Keratinocyte (primary cell): ENCODE results near the gene TAF1B. TPM values are rescaled to one million over a fixed set of nuclear protein-coding genes. Genes with fewer than 3 reads are reported as not detected.

ENCODE experiments used
- DNase-seq: peaks from one replicate; pipeline ENCODE4 v3.0.0-alpha.2; 2011; ENCODE audit warnings: low read depth, missing footprints, low spot score
- FAIRE-seq: peaks from 2 replicates; lab custom pipeline; 2011; peaks lifted over from hg19 to GRCh38; lab: Jason Lieb, UNC
- H2AFZ ChIP-seq: 2 replicates; pipeline ENCODE4 v1.6.0; 2012; ENCODE audit warnings: low read length, control low read depth, inconsistent platforms; ENCODE audit not compliant: control insufficient read depth
- H3K27ac ChIP-seq: 2 replicates; pipeline ENCODE4 v1.5.1; 2011; ENCODE audit warnings: low read length; ENCODE audit not compliant: control insufficient read depth, insufficient read depth
- H3K27me3 ChIP-seq: 3 replicates; pipeline ENCODE4 v1.6.0; 2011; ENCODE audit warnings: low read length; ENCODE audit not compliant: control insufficient read depth, insufficient read depth; ENCODE audit errors: extremely low read depth
- H3K36me3 ChIP-seq, 2 experiments: 2 replicates in 1 of 2; 3 replicates in 1 of 2; pipeline ENCODE4 v1.5.1; 2011; ENCODE audit warnings: low read length in 2 of 2, mild to moderate bottlenecking in 1 of 2; ENCODE audit not compliant: control insufficient read depth in 2 of 2, insufficient read depth in 2 of 2; ENCODE audit errors: extremely low read depth in 1 of 2
- H3K4me1 ChIP-seq: 3 replicates; pipeline ENCODE4 v1.5.1; 2011; ENCODE audit warnings: low read length; ENCODE audit not compliant: control insufficient read depth, insufficient read depth; ENCODE audit errors: extremely low read depth
- H3K4me2 ChIP-seq: 3 replicates; pipeline ENCODE4 v1.6.0; 2011; ENCODE audit warnings: low read depth, low read length; ENCODE audit not compliant: control insufficient read depth, insufficient read depth; ENCODE audit errors: extremely low read depth
- H3K4me3 ChIP-seq, 3 experiments: fragments of 200-600 bp in 1 of 3; sonication (generic) in 1 of 3; 2 replicates in 2 of 3; 3 replicates in 1 of 3; pipeline ENCODE4 v1.5.1; 2011 to 2016; ENCODE audit warnings: low read length in 3 of 3, mild to moderate bottlenecking in 3 of 3, control low read depth in 2 of 3, inconsistent platforms in 1 of 3, low read depth in 1 of 3, mixed read lengths in 1 of 3, mixed run types in 1 of 3, moderate library complexity in 1 of 3; ENCODE audit not compliant: control insufficient read depth in 2 of 3, insufficient read depth in 2 of 3; ENCODE audit errors: extremely low read depth in 1 of 3
- H3K79me2 ChIP-seq: 2 replicates; pipeline ENCODE4 v1.6.0; 2012; ENCODE audit warnings: low read length; ENCODE audit not compliant: control insufficient read depth, insufficient read depth
- H3K9ac ChIP-seq: 3 replicates; pipeline ENCODE4 v1.6.0; 2011; ENCODE audit warnings: low read length; ENCODE audit not compliant: control insufficient read depth, insufficient read depth; ENCODE audit errors: extremely low read depth
- H3K9me1 ChIP-seq: 3 replicates; pipeline ENCODE4 v1.6.0; 2011; ENCODE audit warnings: low read length; ENCODE audit not compliant: control insufficient read depth, insufficient read depth; ENCODE audit errors: extremely low read depth
- H3K9me3 ChIP-seq: 2 replicates; pipeline ENCODE4 v1.5.1; 2012; ENCODE audit warnings: low read depth, low read length; ENCODE audit not compliant: control insufficient read depth
- H4K20me1 ChIP-seq: 3 replicates; pipeline ENCODE4 v1.6.0; 2011; ENCODE audit warnings: low read length; ENCODE audit not compliant: control insufficient read depth, insufficient read depth; ENCODE audit errors: extremely low read depth
- EZH2 ChIP-seq: IDR thresholded peaks from one replicate; pipeline ENCODE4 v1.6.1; 2012; ENCODE audit warnings: inconsistent platforms, mild to moderate bottlenecking, low read length, moderate library complexity
- dilution Hi-C: fragments of 300-500 bp; cut with MboI; formaldehyde crosslinking; loops from one replicate; pipeline ENCODE4 v1.7.0; 2020; ENCODE audit warnings: low sequenced_read_pairs; ENCODE audit not compliant: extremely low pct_ligation_motif_present
- polyA plus RNA-seq, 5 experiments: library from polyadenylated mRNA; depleted of rRNA in 3 of 5; stranded (reverse) in 3 of 5; stranded (forward) in 1 of 5; unstranded in 1 of 5; fragments of >200 nt; gene quantifications; 1 replicate in 1 of 5; 2 replicates in 3 of 5; 3 replicates in 1 of 5; pipeline versions ENCODE4 v1.2.1 to v1.2.3, GENCODE V29; 2011 to 2012; ENCODE audit warnings: missing spikeins in 2 of 5, low read depth in 1 of 5, low replicate concordance in 1 of 5
- TF ChIP-seq, protein P1 (sequence below), 3 experiments: IDR thresholded peaks in 1 of 3; conservative IDR thresholded peaks in 1 of 3; optimal IDR thresholded peaks in 1 of 3; 2 replicates in 2 of 3; 3 replicates in 1 of 3; pipeline versions ENCODE3 to v1.5.1; 2011; ENCODE audit warnings: low read length in 3 of 3, mild to moderate bottlenecking in 3 of 3, moderate library complexity in 2 of 3, control low read depth in 1 of 3, inconsistent platforms in 1 of 3; ENCODE audit not compliant: insufficient read depth in 2 of 3; ENCODE audit errors: extremely low read depth in 1 of 3

TAF1B gene
- polyA plus RNA-seq, 1 donor (not counting 4 experiments of a cell fraction or from before 2014, with no cell fraction given) = 16.5 TPM

DNA sequence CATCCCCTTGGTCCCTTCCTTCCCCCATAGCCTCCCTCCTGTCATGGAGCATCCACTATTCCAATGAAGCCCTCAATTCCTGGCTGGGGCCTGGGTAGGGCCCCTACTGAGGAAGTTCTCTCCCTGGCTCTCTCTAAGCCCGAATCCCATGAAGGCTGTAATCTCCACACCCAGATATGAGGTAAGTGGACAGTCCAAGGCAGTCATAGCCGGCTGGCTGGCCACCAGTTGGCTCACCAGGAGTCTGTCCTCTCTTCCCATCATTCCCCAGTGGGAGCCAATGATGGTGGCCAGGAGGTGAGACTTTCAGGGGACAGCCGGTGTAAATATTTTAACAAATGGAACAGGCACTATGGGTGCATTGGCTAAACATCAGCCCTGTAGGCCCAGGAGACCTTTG is 6.8 kb upstream of the TAF1B start:
- TF ChIP-seq, protein P1, sequence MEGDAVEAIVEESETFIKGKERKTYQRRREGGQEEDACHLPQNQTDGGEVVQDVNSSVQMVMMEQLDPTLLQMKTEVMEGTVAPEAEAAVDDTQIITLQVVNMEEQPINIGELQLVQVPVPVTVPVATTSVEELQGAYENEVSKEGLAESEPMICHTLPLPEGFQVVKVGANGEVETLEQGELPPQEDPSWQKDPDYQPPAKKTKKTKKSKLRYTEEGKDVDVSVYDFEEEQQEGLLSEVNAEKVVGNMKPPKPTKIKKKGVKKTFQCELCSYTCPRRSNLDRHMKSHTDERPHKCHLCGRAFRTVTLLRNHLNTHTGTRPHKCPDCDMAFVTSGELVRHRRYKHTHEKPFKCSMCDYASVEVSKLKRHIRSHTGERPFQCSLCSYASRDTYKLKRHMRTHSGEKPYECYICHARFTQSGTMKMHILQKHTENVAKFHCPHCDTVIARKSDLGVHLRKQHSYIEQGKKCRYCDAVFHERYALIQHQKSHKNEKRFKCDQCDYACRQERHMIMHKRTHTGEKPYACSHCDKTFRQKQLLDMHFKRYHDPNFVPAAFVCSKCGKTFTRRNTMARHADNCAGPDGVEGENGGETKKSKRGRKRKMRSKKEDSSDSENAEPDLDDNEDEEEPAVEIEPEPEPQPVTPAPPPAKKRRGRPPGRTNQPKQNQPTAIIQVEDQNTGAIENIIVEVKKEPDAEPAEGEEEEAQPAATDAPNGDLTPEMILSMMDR (optimal IDR thresholded peaks at IDR 0.05 in 1 of 3, IDR thresholded peaks at IDR 0.05 in 1 of 3, conservative IDR thresholded peaks at IDR 0.05 in 1 of 3; ENCODE audit: extremely low read depth in 1 of 3, insufficient read depth in 2 of 3, low read length in 3 of 3) = no peak
- no peak for TF ChIP-seq EZH2
- Histone ChIP-seq H3K27me3 (no peaks in the 10 kb centered on the region), H3K9ac (no peak overlapping the region), H3K79me2 (no peaks in the 10 kb centered on the region), H3K27ac (no peak overlapping the region), H3K4me1 (peaks cover 19% of the 10 kb centered on the region), H3K4me2 (no peak overlapping the region), H3K4me3 (no peak overlapping the region), H4K20me1 (no peaks in the 10 kb centered on the region), H3K36me3 (no peaks in the 10 kb centered on the region), H3K9me1 (no peaks in the 10 kb centered on the region), H3K9me3 (no peaks in the 10 kb centered on the region), H2AFZ (no peak overlapping the region)
- FAIRE-seq = no peak
- DNase-seq = no peak
- dilution Hi-C loops = no loop called here

DNA sequence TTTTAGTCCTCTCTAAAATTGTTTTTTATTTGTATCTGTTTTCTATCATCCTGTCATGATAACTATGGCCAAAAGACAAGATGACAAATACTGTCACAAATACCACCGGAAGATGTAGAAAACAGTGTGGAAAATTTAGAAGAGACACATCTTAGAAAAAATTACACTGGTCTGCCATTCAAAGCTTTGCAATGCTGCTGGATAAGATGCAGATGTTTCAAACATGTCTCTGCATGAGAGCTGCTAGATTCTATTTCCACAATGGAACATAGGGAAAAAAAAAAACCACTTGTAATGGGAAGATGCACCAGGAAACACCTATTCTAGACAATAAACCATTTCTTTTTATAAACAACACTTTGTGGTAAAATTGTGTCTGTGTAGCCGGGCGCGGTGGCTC is 5.8 kb upstream of the TAF1B start:
- no peaks in the 10 kb centered on the region for H4K20me1 ChIP-seq
- no peak overlapping the region for H2AFZ ChIP-seq
- FAIRE-seq (peak; percentile 44), DNase-seq (no peak)
- no peak overlapping the region for H3K4me2 ChIP-seq
- TF ChIP-seq EZH2 = no peak
- TF ChIP-seq, protein P1 (optimal IDR thresholded peaks at IDR 0.05 in 1 of 3, IDR thresholded peaks at IDR 0.05 in 1 of 3, conservative IDR thresholded peaks at IDR 0.05 in 1 of 3; ENCODE audit: extremely low read depth in 1 of 3, insufficient read depth in 2 of 3, low read length in 3 of 3) = no peak
- dilution Hi-C loops = no loop called here
- no peaks in the 10 kb centered on the region for H3K36me3 ChIP-seq
- H3K27ac ChIP-seq = no peak overlapping the region
- no peaks in the 10 kb centered on the region for H3K9me1 ChIP-seq
- no peaks in the 10 kb centered on the region for H3K27me3 ChIP-seq
- peaks cover 10% of the 10 kb centered on the region for H3K4me1 ChIP-seq
- H3K9me3 ChIP-seq = no peaks in the 10 kb centered on the region
- H3K4me3 ChIP-seq = no peak overlapping the region
- no peaks in the 10 kb centered on the region for H3K79me2 ChIP-seq
- no peak overlapping the region for H3K9ac ChIP-seq
